Vagina (tissue), 2 donors: ENCODE results near the gene TLE5. TPM values are rescaled to one million over a fixed set of nuclear protein-coding genes. Genes with fewer than 3 reads are reported as not detected.
"Not testable (repeated sequence)": the region's sequence is repeated elsewhere in the genome, so short reads cannot be mapped to it uniquely, and the experiment has no call there.

Source experiments
- DNase-seq, 2 donors: peaks; one replicate each; pipeline ENCODE4 v3.0.0-alpha.2; 2017; ENCODE audit errors: extremely low spot score in 2 of 2
- H3K27ac ChIP-seq: fragments of 200-600 bp; sonication (generic); one replicate; pipeline ENCODE4 v1.5.1; 2019
- H3K27me3 ChIP-seq: fragments of 200-600 bp; sonication (generic); one replicate; pipeline ENCODE4 v1.5.1; 2019
- H3K36me3 ChIP-seq, 2 donors: fragments of 200-600 bp; sonication (generic); one replicate each; pipeline ENCODE4 v1.5.1; 2017 to 2019
- H3K4me1 ChIP-seq: fragments of 200-600 bp; sonication (generic); one replicate; pipeline ENCODE4 v1.5.1; 2019
- H3K4me3 ChIP-seq, 2 donors: fragments of 200-600 bp; sonication (generic); 1 replicate in 1 of 2; 2 replicates in 1 of 2; pipeline ENCODE4 v1.5.1; 2016 to 2019
- H3K9me3 ChIP-seq: fragments of 200-600 bp; sonication (generic); one replicate; pipeline ENCODE4 v1.5.1; 2019
- CTCF ChIP-seq, 3 experiments: fragments of 450-650 bp in 2 of 3; fragments of 200-600 bp in 1 of 3; sonication (generic) in 1 of 3; IDR thresholded peaks; one replicate each; pipeline ENCODE4 v1.5.1; 2017 to 2019; ENCODE audit warnings: antibody characterized with exemption in 3 of 3, mild to moderate bottlenecking in 2 of 3, moderate library complexity in 2 of 3
- POLR2A ChIP-seq, 2 donors: fragments of 450-650 bp; IDR thresholded peaks; one replicate each; pipeline ENCODE4 v1.6.1; 2017; ENCODE audit warnings: antibody characterized with exemption in 2 of 2, mild to moderate bottlenecking in 2 of 2, moderate library complexity in 2 of 2
- POLR2AphosphoS5 ChIP-seq, 2 donors: sonication (generic); formaldehyde crosslinking; IDR thresholded peaks; one replicate each; pipeline ENCODE4 v1.9.0; 2017; ENCODE audit warnings: antibody characterized with exemption in 2 of 2, mild to moderate bottlenecking in 2 of 2, low read depth in 1 of 2; ENCODE audit not compliant: insufficient read depth in 1 of 2
- intact Hi-C: fragments of 100-400 bp; cut with DNase I; formaldehyde crosslinking; loops from one replicate; pipeline ENCODE4 v1.15.1; 2023
- total RNA-seq: library from RNA; depleted of rRNA; stranded (reverse); fragments of >200 nt; gene quantifications from one replicate; pipeline ENCODE4 v1.2.3, GENCODE V29; 2016

Gene TLE5
- total RNA-seq, 1 donor from 2014 or later = 451 TPM

- DNase-seq = no peak
- H3K9me3 ChIP-seq = no peaks in the 10 kb centered on the region
- H3K27me3 ChIP-seq = no peaks in the 10 kb centered on the region
- intact Hi-C loops = no loop called here
- peak overlapping the region; percentile 93 to 100 for H3K4me3 ChIP-seq
- no peaks in the 10 kb centered on the region for H3K36me3 ChIP-seq
- TF ChIP-seq CTCF (IDR thresholded peaks at IDR 0.05) = no peak
- no peak for TF ChIP-seq POLR2AphosphoS5 (IDR thresholded peaks at IDR 0.05; ENCODE audit: insufficient read depth in 1 of 2, low read depth in 1 of 2)
- no peak for TF ChIP-seq POLR2A (IDR thresholded peaks at IDR 0.05)
- peaks cover 68% of the 10 kb centered on the region for H3K4me1 ChIP-seq
- peak overlapping the region; percentile 78 for H3K27ac ChIP-seq
Measured at GRCh38 chr19:3096267-3096901, 34.1 kb upstream of the TLE5 start.

- DNase-seq = no peak
Measured at GRCh38 chr19:3095441-3096191, 33.3 kb upstream of the TLE5 start.

GRCh38 chr19:3094601-3095440, 32.5 kb upstream of the TLE5 start:
- Histone ChIP-seq H3K27me3 (no peaks in the 10 kb centered on the region), H3K27ac (peak overlapping the region; percentile 78), H3K36me3 (no peaks in the 10 kb centered on the region), H3K4me1 (peaks cover 53% of the 10 kb centered on the region), H3K9me3 (no peaks in the 10 kb centered on the region), H3K4me3 (peak overlapping the region; percentile 93 to 100)
- intact Hi-C loops = no loop called here
- TF ChIP-seq POLR2A (IDR thresholded peaks at IDR 0.05) (no peak), POLR2AphosphoS5 (IDR thresholded peaks at IDR 0.05; ENCODE audit: insufficient read depth in 1 of 2, low read depth in 1 of 2) (no peak), CTCF (IDR thresholded peaks at IDR 0.05) (no peak)
- DNase-seq = no peak

More at GRCh38 chr19:3095441-3096191, 33.3 kb upstream of the TLE5 start:
- intact Hi-C loops = no loop called here
- Histone ChIP-seq H3K4me3 (peak overlapping the region; percentile 93 to 100), H3K9me3 (no peaks in the 10 kb centered on the region), H3K36me3 (no peaks in the 10 kb centered on the region), H3K4me1 (peaks cover 60% of the 10 kb centered on the region), H3K27me3 (no peaks in the 10 kb centered on the region), H3K27ac (peak overlapping the region; percentile 78)
- no peak for TF ChIP-seq POLR2A (IDR thresholded peaks at IDR 0.05)
- no peak for TF ChIP-seq CTCF (IDR thresholded peaks at IDR 0.05)
- TF ChIP-seq POLR2AphosphoS5 (IDR thresholded peaks at IDR 0.05; ENCODE audit: insufficient read depth in 1 of 2, low read depth in 1 of 2) = no peak

GRCh38 chr19:3089299-3089855, 27.1 kb upstream of the TLE5 start:
- intact Hi-C loops, H3K9me3 ChIP-seq, H3K27me3 ChIP-seq, H3K36me3 ChIP-seq, H3K27ac ChIP-seq, DNase-seq, H3K4me3 ChIP-seq, H3K4me1 ChIP-seq: not testable (repeated sequence)

- Histone ChIP-seq H3K4me1 (no peaks in the 10 kb centered on the region), H3K9me3 (no peaks in the 10 kb centered on the region), H3K27ac (no peak overlapping the region), H3K36me3 (no peaks in the 10 kb centered on the region), H3K27me3 (no peaks in the 10 kb centered on the region), H3K4me3 (no peak overlapping the region)
- TF ChIP-seq POLR2A (IDR thresholded peaks at IDR 0.05) (no peak), CTCF (IDR thresholded peaks at IDR 0.05) (no peak), POLR2AphosphoS5 (IDR thresholded peaks at IDR 0.05; ENCODE audit: insufficient read depth in 1 of 2, low read depth in 1 of 2) (no peak)
- intact Hi-C loops = no loop called here
- no peak for DNase-seq
Measured at GRCh38 chr19:3087769-3088168, 25.5 kb upstream of the TLE5 start.
